GM12873 (cell line): ENCODE measurements around the gene GPA33.

ENCODE experiments used
- TF ChIP-seq, protein P1 (sequence below): IDR thresholded peaks from 2 replicates; pipeline ENCODE4 v1.5.1; 2012; ENCODE audit warnings: low read depth, mild to moderate bottlenecking, moderate library complexity, low read length, control low read depth; ENCODE audit not compliant: insufficient read depth; ENCODE audit errors: missing control alignments

The GPA33 gene

GRCh38 chr1:167122568-167122967, 32.4 kb upstream of the GPA33 start:
- TF ChIP-seq, protein P1, sequence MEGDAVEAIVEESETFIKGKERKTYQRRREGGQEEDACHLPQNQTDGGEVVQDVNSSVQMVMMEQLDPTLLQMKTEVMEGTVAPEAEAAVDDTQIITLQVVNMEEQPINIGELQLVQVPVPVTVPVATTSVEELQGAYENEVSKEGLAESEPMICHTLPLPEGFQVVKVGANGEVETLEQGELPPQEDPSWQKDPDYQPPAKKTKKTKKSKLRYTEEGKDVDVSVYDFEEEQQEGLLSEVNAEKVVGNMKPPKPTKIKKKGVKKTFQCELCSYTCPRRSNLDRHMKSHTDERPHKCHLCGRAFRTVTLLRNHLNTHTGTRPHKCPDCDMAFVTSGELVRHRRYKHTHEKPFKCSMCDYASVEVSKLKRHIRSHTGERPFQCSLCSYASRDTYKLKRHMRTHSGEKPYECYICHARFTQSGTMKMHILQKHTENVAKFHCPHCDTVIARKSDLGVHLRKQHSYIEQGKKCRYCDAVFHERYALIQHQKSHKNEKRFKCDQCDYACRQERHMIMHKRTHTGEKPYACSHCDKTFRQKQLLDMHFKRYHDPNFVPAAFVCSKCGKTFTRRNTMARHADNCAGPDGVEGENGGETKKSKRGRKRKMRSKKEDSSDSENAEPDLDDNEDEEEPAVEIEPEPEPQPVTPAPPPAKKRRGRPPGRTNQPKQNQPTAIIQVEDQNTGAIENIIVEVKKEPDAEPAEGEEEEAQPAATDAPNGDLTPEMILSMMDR: no peak

DNA sequence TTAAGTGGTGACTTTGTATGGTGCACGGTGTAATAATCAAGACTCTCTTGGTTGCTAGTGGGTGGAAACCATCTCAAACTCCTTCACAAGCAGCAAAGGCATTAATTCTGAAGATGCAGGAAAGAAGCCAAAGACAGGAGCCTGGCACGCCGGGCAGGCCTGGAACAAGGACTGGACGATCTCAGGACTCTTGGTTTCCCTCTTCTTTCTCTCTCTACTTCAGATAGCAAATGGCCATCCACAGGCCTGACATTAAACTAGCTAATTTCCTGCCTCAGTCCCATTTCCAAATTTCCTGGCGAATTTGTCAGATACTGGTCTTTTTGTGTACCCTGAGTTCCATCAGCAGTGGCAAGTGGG, 31.9 kb upstream of the GPA33 start:
- TF ChIP-seq, protein P1: no peak

GRCh38 chr1:167121375-167122120, 31.4 kb upstream of the GPA33 start:
- TF ChIP-seq, protein P1: no peak

DNA sequence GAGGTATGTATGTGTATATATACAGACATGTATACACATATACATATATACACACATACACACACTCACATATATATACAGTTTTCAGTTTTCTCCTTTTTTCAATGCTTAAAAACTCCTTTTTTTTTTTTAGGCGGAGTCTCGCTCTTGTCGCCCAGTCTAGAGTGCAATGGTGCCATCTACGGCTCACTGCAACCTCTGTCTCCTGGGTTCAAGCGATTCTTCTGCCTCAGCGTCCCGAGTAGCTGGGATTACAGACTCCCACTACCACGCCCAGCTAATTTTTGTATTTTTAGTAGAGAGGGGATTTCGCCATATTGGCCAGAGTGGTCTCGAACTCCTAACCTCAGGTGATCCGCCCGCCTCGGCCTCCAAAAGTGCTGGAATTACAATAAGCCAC, 30.7 kb upstream of the GPA33 start:
- TF ChIP-seq, protein P1: no peak

DNA sequence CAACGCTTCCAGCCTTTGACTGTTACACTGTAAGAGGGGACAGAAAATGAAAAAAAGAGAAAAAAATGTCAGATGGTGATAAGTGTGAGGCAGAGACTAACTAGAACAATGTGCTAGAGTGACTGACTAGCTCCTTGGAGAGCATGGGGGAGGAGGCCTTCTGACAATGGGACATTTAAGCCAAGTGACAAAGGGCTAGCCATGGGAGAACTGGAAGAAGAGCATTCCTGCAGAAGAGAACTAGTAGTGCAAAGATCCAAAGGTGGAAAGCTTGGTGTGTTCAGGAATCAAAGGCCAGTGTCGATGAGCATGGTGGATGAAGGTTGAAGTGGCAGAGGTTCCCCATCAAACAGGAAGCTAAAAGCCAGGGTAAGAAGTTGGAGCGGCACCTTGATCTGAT, 29.5 kb upstream of the GPA33 start:
- TF ChIP-seq, protein P1: no peak

DNA sequence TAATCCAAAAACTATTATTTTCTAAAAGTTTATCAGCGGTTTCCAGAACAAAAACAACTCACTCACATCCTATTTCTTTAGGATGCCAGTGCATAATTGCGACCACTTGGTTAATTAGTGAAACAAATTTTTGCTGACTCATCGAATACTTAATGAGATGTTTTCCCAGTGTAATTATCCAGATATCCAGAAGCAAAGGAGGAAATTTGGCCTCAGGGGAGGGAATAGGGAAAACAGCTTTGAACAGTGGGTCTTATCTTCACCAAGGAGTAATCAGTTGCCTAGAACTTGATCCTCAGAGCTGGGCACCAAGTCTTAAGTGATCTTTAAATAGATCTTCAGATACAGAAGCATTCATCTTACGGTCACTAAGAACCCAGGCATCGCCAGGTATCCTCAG, 28.0 kb upstream of the GPA33 start:
- TF ChIP-seq, protein P1: no peak

GRCh38 chr1:167117225-167117624, 27.0 kb upstream of the GPA33 start:
- TF ChIP-seq, protein P1: no peak
